Daoy (cell line): Measurements from ENCODE around the gene ADH4. TPM values are rescaled to one million over a fixed set of nuclear protein-coding genes. Genes with fewer than 3 reads are reported as not detected.
"Not testable (repeated sequence)": the region's sequence is repeated elsewhere in the genome, so short reads cannot be mapped to it uniquely, and the experiment has no call there.

ENCODE experiments used
- DNase-seq: peaks from one replicate; pipeline ENCODE4 v3.0.0-alpha.2; 2015; ENCODE audit warnings: low read depth
- total RNA-seq: library from RNA; depleted of rRNA; stranded (reverse); fragments of >200 nt; shearing (Covaris generic); gene quantifications from 2 replicates; pipeline ENCODE4 v1.2.3, GENCODE V29; 2014

The ADH4 gene
- total RNA-seq, 1 experiment from 2014 or later: not detected

GRCh38 chr4:99134586-99134985 lies 9.5 kb downstream of the ADH4 start:
- DNase-seq: no peak

- DNase-seq: no peak
These were observed 12.7 kb downstream of the ADH4 start for GRCh38 chr4:99131378-99131777.

- DNase-seq: no peak
These were observed 17.7 kb downstream of the ADH4 start for GRCh38 chr4:99126376-99126775.

- DNase-seq: no peak
These were observed 23.1 kb downstream of the ADH4 start for GRCh38 chr4:99121008-99121407.

- DNase-seq: no peak
These were observed 23.6 kb downstream of the ADH4 start for GRCh38 chr4:99120501-99120900.

GRCh38 chr4:99117876-99118693 lies 26.0 kb downstream of the ADH4 start:
- DNase-seq: no peak

- not testable (repeated sequence) for DNase-seq
These were observed 26.8 kb downstream of the ADH4 start for GRCh38 chr4:99117122-99117841.

- not testable (repeated sequence) for DNase-seq
These were observed 34.8 kb downstream of the ADH4 start for GRCh38 chr4:99109286-99109685.

- no peak for DNase-seq
These were observed 39.9 kb downstream of the ADH4 start for GRCh38 chr4:99104153-99104552.

GRCh38 chr4:99103166-99103565 lies 40.9 kb downstream of the ADH4 start:
- no peak for DNase-seq

- peak; percentile 22 for DNase-seq
These were observed 41.5 kb downstream of the ADH4 start for GRCh38 chr4:99102634-99103033.

GRCh38 chr4:99100876-99101275 lies 43.2 kb downstream of the ADH4 start:
- no peak for DNase-seq

GRCh38 chr4:99099814-99100213 lies 44.3 kb downstream of the ADH4 start:
- DNase-seq: not testable (repeated sequence)

- DNase-seq: no peak
These were observed 44.8 kb downstream of the ADH4 start for GRCh38 chr4:99099311-99099710.

- DNase-seq: not testable (repeated sequence)
These were observed 52.3 kb downstream of the ADH4 start for GRCh38 chr4:99091841-99092240.

- no peak for DNase-seq
These were observed 52.9 kb downstream of the ADH4 start for GRCh38 chr4:99091216-99091575.

- no peak for DNase-seq
These were observed 53.4 kb downstream of the ADH4 start for GRCh38 chr4:99090481-99091215.

GRCh38 chr4:99088481-99089365 lies 55.4 kb downstream of the ADH4 start, which contains the start of gene ADH5:
Gene ADH5, minus strand, starts transcription at chr4:99088788. Its CDS starts 88 bp downstream, at chr4:99088700.
- peak; percentile 82 for DNase-seq

- peak; percentile 11 for DNase-seq
These were observed 56.1 kb downstream of the ADH4 start for GRCh38 chr4:99088023-99088449.

GRCh38 chr4:99084595-99084994 lies 59.5 kb downstream of the ADH4 start:
- DNase-seq: no peak

- no peak for DNase-seq
These were observed 61.9 kb downstream of the ADH4 start for GRCh38 chr4:99082192-99082591.
